Fibroblast of lung (primary cell): Measurements from ENCODE around the gene HINFP. TPM values are rescaled to one million over a fixed set of nuclear protein-coding genes. Genes with fewer than 3 reads are reported as not detected.

ENCODE experiments used
- DNase-seq, 2 donors: peaks; one replicate each; pipeline versions ENCODE4 v3.0.0 to v3.0.0-alpha.2; 2010; ENCODE audit warnings: low read depth in 2 of 2
- H2AFZ ChIP-seq: 2 replicates; pipeline ENCODE4 v1.5.1; 2012; ENCODE audit warnings: low read length, control low read depth, inconsistent platforms
- H3K27ac ChIP-seq: 2 replicates; pipeline ENCODE4 v1.5.1; 2011; ENCODE audit warnings: low read length, control low read depth; ENCODE audit not compliant: insufficient read depth
- H3K27me3 ChIP-seq: 2 replicates; pipeline ENCODE4 v1.5.1; 2011; ENCODE audit warnings: mild to moderate bottlenecking, low read length; ENCODE audit not compliant: control insufficient read depth, insufficient read depth
- H3K36me3 ChIP-seq: 2 replicates; pipeline ENCODE4 v1.5.1; 2011; ENCODE audit warnings: low read length; ENCODE audit not compliant: control insufficient read depth, insufficient read depth
- H3K4me1 ChIP-seq: 2 replicates; pipeline ENCODE4 v1.5.1; 2011; ENCODE audit warnings: low read length; ENCODE audit not compliant: control insufficient read depth, insufficient read depth; ENCODE audit errors: extremely low read depth
- H3K4me2 ChIP-seq: 2 replicates; pipeline ENCODE4 v1.5.1; 2011; ENCODE audit warnings: low read length, control low read depth; ENCODE audit not compliant: insufficient read depth; ENCODE audit errors: extremely low read depth
- H3K4me3 ChIP-seq, 4 experiments: fragments of 200-600 bp in 1 of 4; sonication (generic) in 1 of 4; replicated peaks in 1 of 4; 2 replicates each; pipeline ENCODE4 v1.5.1; 2011 to 2016; ENCODE audit warnings: low read length in 4 of 4, low read depth in 3 of 4, mild to moderate bottlenecking in 3 of 4, control low read depth in 2 of 4, inconsistent platforms in 1 of 4, mixed read lengths in 1 of 4; ENCODE audit not compliant: insufficient read depth in 1 of 4; ENCODE audit errors: control extremely low read depth in 1 of 4
- H3K79me2 ChIP-seq: 2 replicates; pipeline ENCODE4 v1.5.1; 2012; ENCODE audit warnings: mild to moderate bottlenecking, low read length, inconsistent platforms; ENCODE audit not compliant: control insufficient read depth, insufficient read depth
- H3K9ac ChIP-seq: 2 replicates; pipeline ENCODE4 v1.5.1; 2011; ENCODE audit warnings: mild to moderate bottlenecking, low read length, control low read depth; ENCODE audit not compliant: insufficient read depth
- H3K9me3 ChIP-seq: 2 replicates; pipeline ENCODE4 v1.5.1; 2012; ENCODE audit warnings: low read depth, low read length; ENCODE audit not compliant: control insufficient read depth, insufficient read depth
- H4K20me1 ChIP-seq: 2 replicates; pipeline ENCODE4 v1.5.1; 2011; ENCODE audit warnings: low read length; ENCODE audit not compliant: control insufficient read depth, insufficient read depth; ENCODE audit errors: extremely low read depth
- CTCF ChIP-seq, 2 donors: IDR thresholded peaks in 1 of 2; conservative IDR thresholded peaks in 1 of 2; 1 replicate in 1 of 2; 2 replicates in 1 of 2; pipeline ENCODE4 v1.5.1; 2011 to 2012; ENCODE audit warnings: low read length in 2 of 2, control low read depth in 1 of 2, inconsistent platforms in 1 of 2, low read depth in 1 of 2, mild to moderate bottlenecking in 1 of 2
- EZH2 ChIP-seq: IDR thresholded peaks from 2 replicates; pipeline ENCODE4 v1.5.1; 2012; ENCODE audit warnings: low read length, control low read depth, mild to moderate bottlenecking; ENCODE audit errors: missing control alignments
- polyA plus RNA-seq, 2 donors: library from polyadenylated mRNA; depleted of rRNA in 1 of 2; stranded (reverse) in 1 of 2; unstranded in 1 of 2; fragments of >200 nt; gene quantifications; 2 replicates each; pipeline ENCODE4 v1.2.1, GENCODE V29; 2011 to 2012; ENCODE audit warnings: missing spikeins in 1 of 2
- total RNA-seq: library from RNA; depleted of rRNA; stranded (reverse); fragments of >200 nt; gene quantifications from 2 replicates; pipeline ENCODE4 v1.2.1, GENCODE V29; 2014

HINFP gene
- total and polyA plus RNA-seq, 2 donors (not counting 1 experiment from before 2014, with no cell fraction given), result 13.1 to 13.5 TPM

GRCh38 chr11:119108146-119108856, 13.1 kb upstream of the HINFP start:
- TF ChIP-seq CTCF (conservative IDR thresholded peaks at IDR 0.05 in 1 of 2, IDR thresholded peaks at IDR 0.05 in 1 of 2; ENCODE audit: low read depth in 1 of 2, low read length in 2 of 2), result no peak
- TF ChIP-seq EZH2, result no peak
- Histone ChIP-seq H3K9ac (peak overlapping the region; percentile 78), H3K4me3 (peak overlapping the region; percentile 61 to 76 (median 70)), H3K9me3 (no peaks in the 10 kb centered on the region), H3K36me3 (peaks cover 6% of the 10 kb centered on the region), H2AFZ (no peak overlapping the region), H3K4me1 (peaks cover 12% of the 10 kb centered on the region), H4K20me1 (no peaks in the 10 kb centered on the region), H3K27me3 (no peaks in the 10 kb centered on the region), H3K4me2 (peak overlapping the region; percentile 91), H3K27ac (no peak overlapping the region), H3K79me2 (peaks cover 9% of the 10 kb centered on the region)
- DNase-seq, result no peak

- H3K4me2 ChIP-seq, result peak overlapping the region; percentile 91
- no peaks in the 10 kb centered on the region for H4K20me1 ChIP-seq
- H2AFZ ChIP-seq, result no peak overlapping the region
- no peaks in the 10 kb centered on the region for H3K27me3 ChIP-seq
- TF ChIP-seq EZH2 (no peak), CTCF (conservative IDR thresholded peaks at IDR 0.05 in 1 of 2, IDR thresholded peaks at IDR 0.05 in 1 of 2; ENCODE audit: low read depth in 1 of 2, low read length in 2 of 2) (no peak)
- peaks cover 9% of the 10 kb centered on the region for H3K79me2 ChIP-seq
- peaks cover 12% of the 10 kb centered on the region for H3K4me1 ChIP-seq
- no peak for DNase-seq
- no peaks in the 10 kb centered on the region for H3K9me3 ChIP-seq
- peaks cover 6% of the 10 kb centered on the region for H3K36me3 ChIP-seq
- no peak overlapping the region for H3K27ac ChIP-seq
- no peak overlapping the region for H3K9ac ChIP-seq
- H3K4me3 ChIP-seq, result peak overlapping the region; percentile 61 to 76 (median 70)
Observed at GRCh38 chr11:119108857-119109221, 12.5 kb upstream of the HINFP start.

- Histone ChIP-seq H3K36me3 (peaks cover 7% of the 10 kb centered on the region), H4K20me1 (no peaks in the 10 kb centered on the region), H3K4me2 (no peak overlapping the region), H3K9ac (no peak overlapping the region), H2AFZ (no peak overlapping the region), H3K4me1 (peaks cover 12% of the 10 kb centered on the region), H3K79me2 (peaks cover 9% of the 10 kb centered on the region), H3K27me3 (no peaks in the 10 kb centered on the region), H3K9me3 (no peaks in the 10 kb centered on the region), H3K4me3 (no peak overlapping the region), H3K27ac (no peak overlapping the region)
- no peak for TF ChIP-seq CTCF (conservative IDR thresholded peaks at IDR 0.05 in 1 of 2, IDR thresholded peaks at IDR 0.05 in 1 of 2; ENCODE audit: low read depth in 1 of 2, low read length in 2 of 2)
- TF ChIP-seq EZH2, result no peak
- DNase-seq, result no peak
Observed at GRCh38 chr11:119109843-119110242, 11.5 kb upstream of the HINFP start.
